Glutamatergic neuron (in vitro differentiated cells): ENCODE data around the gene LBH. TPM values are rescaled to one million over a fixed set of nuclear protein-coding genes. Genes with fewer than 3 reads are reported as not detected.

Experiments used
- DNase-seq: peaks from one replicate; pipeline ENCODE4 v3.0.0; 2022
- H3K27ac Mint-ChIP-seq: one replicate; pipeline ENCODE4 v1.8.0; 2020; ENCODE audit warnings: mild to moderate bottlenecking, mixed read lengths, inconsistent platforms; ENCODE audit not compliant: unreplicated experiment
- H3K27me3 Mint-ChIP-seq: one replicate; pipeline ENCODE4 v1.8.0; 2020; ENCODE audit warnings: mild to moderate bottlenecking, moderate library complexity, mixed read lengths, inconsistent platforms; ENCODE audit not compliant: unreplicated experiment
- H3K36me3 Mint-ChIP-seq: one replicate; pipeline ENCODE4 v1.8.0; 2020; ENCODE audit warnings: mild to moderate bottlenecking, mixed read lengths, inconsistent platforms; ENCODE audit not compliant: unreplicated experiment
- H3K4me1 Mint-ChIP-seq: one replicate; pipeline ENCODE4 v1.8.0; 2020; ENCODE audit warnings: mild to moderate bottlenecking, low read depth, mixed read lengths, inconsistent platforms; ENCODE audit not compliant: unreplicated experiment
- H3K4me3 Mint-ChIP-seq: one replicate; pipeline ENCODE4 v1.8.0; 2020; ENCODE audit warnings: mild to moderate bottlenecking, mixed read lengths, inconsistent platforms; ENCODE audit not compliant: unreplicated experiment
- H3K9me3 Mint-ChIP-seq: one replicate; pipeline ENCODE4 v1.8.0; 2020; ENCODE audit warnings: mild to moderate bottlenecking, moderate library complexity, mixed read lengths, inconsistent platforms; ENCODE audit not compliant: unreplicated experiment
- CTCF ChIP-seq: fragments of 200-600 bp; sonication (generic); IDR thresholded peaks from one replicate; pipeline ENCODE4 v1.5.0; 2021; ENCODE audit not compliant: partially characterized antibody, unreplicated experiment
- total RNA-seq: library from RNA; stranded (reverse); fragmentation: NEBNext Ultra II Directional; extraction: Animal tissue kit (Norgen Biotek cat#: 25700); gene quantifications from one replicate; pipeline ENCODE4 v1.2.1, GENCODE V29; 2021; ENCODE audit not compliant: unreplicated experiment

The LBH gene
- total RNA-seq, 1 donor from 2014 or later = 112 TPM

DNA sequence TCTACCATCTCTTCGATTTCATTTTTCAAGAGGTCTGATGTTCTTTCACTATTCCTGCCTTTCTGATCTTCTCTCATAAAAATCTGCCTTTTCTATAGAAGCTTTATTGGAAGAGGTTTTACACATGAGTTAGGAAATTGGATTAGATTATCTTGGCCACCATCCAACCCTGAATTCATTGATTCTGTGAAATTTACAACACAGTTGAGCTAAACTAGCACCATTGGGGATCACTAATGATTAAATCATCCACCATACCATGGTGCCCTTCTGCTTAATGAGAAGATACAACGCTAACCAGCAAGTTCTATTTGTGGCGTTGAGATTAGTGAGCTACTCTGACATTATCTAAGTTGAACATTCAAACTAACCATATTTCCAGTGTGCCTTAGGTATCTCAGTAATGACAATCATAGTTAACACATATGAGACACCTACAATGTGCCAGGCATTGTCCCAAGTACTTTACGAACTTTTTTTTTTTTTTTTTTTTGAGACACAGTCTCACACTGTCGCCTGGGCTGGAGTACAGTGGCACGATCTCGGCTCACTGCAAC is 17.3 kb upstream of the LBH start:
- H3K9me3 Mint-ChIP-seq = no peaks in the 10 kb centered on the region
- no peak for TF ChIP-seq CTCF
- no peak overlapping the region for H3K4me3 Mint-ChIP-seq
- no peaks in the 10 kb centered on the region for H3K4me1 Mint-ChIP-seq
- H3K27me3 Mint-ChIP-seq = peaks cover 1% of the 10 kb centered on the region
- H3K36me3 Mint-ChIP-seq = no peaks in the 10 kb centered on the region
- H3K27ac Mint-ChIP-seq = no peak overlapping the region
- DNase-seq = no peak

DNA sequence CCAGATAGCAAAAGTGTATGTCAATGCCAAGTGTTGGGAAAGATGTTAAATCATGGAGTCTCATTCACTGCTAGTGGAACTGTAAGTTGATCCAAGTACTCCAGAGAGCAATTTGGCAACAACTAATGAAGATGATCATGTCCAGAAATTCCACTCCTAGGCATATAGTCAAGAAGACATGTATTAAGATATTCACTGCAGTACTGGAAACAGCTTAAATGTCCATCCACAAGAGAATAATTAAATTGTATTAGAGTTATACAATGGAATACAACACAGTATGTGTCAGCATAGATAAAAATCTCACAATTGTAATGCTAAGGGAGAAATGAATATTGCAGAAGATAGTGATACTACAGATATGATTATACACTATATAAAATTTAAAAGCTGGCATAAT is 15.2 kb upstream of the LBH start:
- no peak for TF ChIP-seq CTCF
- H3K4me3 Mint-ChIP-seq = no peak overlapping the region
- H3K4me1 Mint-ChIP-seq = no peaks in the 10 kb centered on the region
- DNase-seq = no peak
- H3K9me3 Mint-ChIP-seq = no peaks in the 10 kb centered on the region
- H3K36me3 Mint-ChIP-seq = no peaks in the 10 kb centered on the region
- no peak overlapping the region for H3K27ac Mint-ChIP-seq
- H3K27me3 Mint-ChIP-seq = no peaks in the 10 kb centered on the region

GRCh38 chr2:30217644-30218337 is 13.5 kb upstream of the LBH start:
- Mint-ChIP-seq H3K4me1 (no peaks in the 10 kb centered on the region), H3K27ac (no peak overlapping the region), H3K9me3 (no peaks in the 10 kb centered on the region), H3K4me3 (no peak overlapping the region), H3K27me3 (no peaks in the 10 kb centered on the region), H3K36me3 (no peaks in the 10 kb centered on the region)
- no peak for TF ChIP-seq CTCF
- DNase-seq = no peak

DNA sequence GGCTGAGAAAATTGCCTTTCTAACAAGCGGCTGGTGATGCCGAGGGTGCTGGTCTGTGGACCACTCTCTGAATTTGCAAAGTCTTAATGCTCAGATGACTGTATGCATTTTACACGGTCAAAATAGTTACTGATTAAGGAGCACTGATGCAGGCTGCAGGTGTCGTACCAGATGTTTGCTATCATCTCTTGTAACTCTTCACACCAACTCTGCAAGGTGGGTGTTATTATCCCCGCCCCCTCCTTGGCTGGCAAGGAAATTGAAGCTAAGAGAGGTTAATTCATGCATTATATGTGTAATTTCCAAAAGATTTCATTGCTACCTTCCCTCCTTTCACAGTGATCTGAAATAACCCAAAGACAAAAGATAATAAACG is 13.0 kb upstream of the LBH start:
- Mint-ChIP-seq H3K4me3 (no peak overlapping the region), H3K4me1 (no peaks in the 10 kb centered on the region), H3K27ac (no peak overlapping the region), H3K27me3 (peaks cover 2% of the 10 kb centered on the region), H3K9me3 (no peaks in the 10 kb centered on the region), H3K36me3 (no peaks in the 10 kb centered on the region)
- no peak for TF ChIP-seq CTCF
- no peak for DNase-seq

GRCh38 chr2:30218814-30219213 is 12.5 kb upstream of the LBH start:
- peaks cover 2% of the 10 kb centered on the region for H3K27me3 Mint-ChIP-seq
- H3K4me3 Mint-ChIP-seq = no peak overlapping the region
- H3K9me3 Mint-ChIP-seq = no peaks in the 10 kb centered on the region
- no peak for TF ChIP-seq CTCF
- H3K27ac Mint-ChIP-seq = no peak overlapping the region
- no peaks in the 10 kb centered on the region for H3K36me3 Mint-ChIP-seq
- no peaks in the 10 kb centered on the region for H3K4me1 Mint-ChIP-seq
- no peak for DNase-seq
